Common myeloid progenitor, CD34-positive (primary cell): ENCODE results near the gene HEYL.

ENCODE experiments used
- CTCF ChIA-PET: fragments of 350-600 bp; sonication (Branson Sonifier 250); formaldehyde crosslinking; loops from one replicate; lab custom pipeline; 2021; ENCODE audit warnings: antibody characterized with exemption; lab: Charles Lee
- POLR2A ChIA-PET: fragments of 350-600 bp; sonication (Branson Sonifier 250); formaldehyde crosslinking; loops from one replicate; lab custom pipeline; 2021; ENCODE audit warnings: antibody characterized with exemption; lab: Charles Lee
- DNase-seq, 3 donors: peaks; one replicate each; pipeline versions ENCODE4 v3.0.0 to v3.0.0-alpha.2; 2013
- H3K27ac ChIP-seq, 2 experiments: 1 replicate in 1 of 2; 2 replicates in 1 of 2; pipeline ENCODE4 v1.7.0; 2013; ENCODE audit warnings: inconsistent platforms in 2 of 2, low read length in 2 of 2, mild to moderate bottlenecking in 2 of 2, low read depth in 1 of 2, moderate library complexity in 1 of 2; ENCODE audit not compliant: severe bottlenecking in 2 of 2, insufficient read depth in 1 of 2, poor library complexity in 1 of 2
- H3K27me3 ChIP-seq, 5 experiments: replicated peaks in 2 of 5; 1 replicate in 3 of 5; 2 replicates in 2 of 5; pipeline versions ENCODE4 v1.6.1 to v1.7.0; 2013; ENCODE audit warnings: low read length in 4 of 5, mild to moderate bottlenecking in 2 of 5, moderate library complexity in 2 of 5, inconsistent platforms in 1 of 5; ENCODE audit not compliant: insufficient read depth in 5 of 5, control insufficient read depth in 4 of 5
- H3K36me3 ChIP-seq, 4 experiments: 1 replicate in 2 of 4; 2 replicates in 2 of 4; pipeline versions ENCODE4 v1.6.1 to v1.7.0; 2013; ENCODE audit warnings: low read length in 3 of 4, control low read depth in 1 of 4, mild to moderate bottlenecking in 1 of 4; ENCODE audit not compliant: control insufficient read depth in 4 of 4, insufficient read depth in 4 of 4
- H3K4me1 ChIP-seq, 4 experiments: 1 replicate in 3 of 4; 2 replicates in 1 of 4; pipeline versions ENCODE4 v1.6.1 to v1.7.1; 2013; ENCODE audit warnings: low read length in 3 of 4, mild to moderate bottlenecking in 3 of 4, control low read depth in 1 of 4, inconsistent platforms in 1 of 4, moderate library complexity in 1 of 4; ENCODE audit not compliant: control insufficient read depth in 4 of 4, insufficient read depth in 4 of 4; ENCODE audit errors: control extremely low read depth in 1 of 4
- H3K4me3 ChIP-seq, 7 experiments: 1 replicate in 4 of 7; 2 replicates in 3 of 7; pipeline versions ENCODE4 v1.5.1 to v1.7.0; 2013; ENCODE audit warnings: mild to moderate bottlenecking in 7 of 7, low read length in 6 of 7, moderate library complexity in 6 of 7, inconsistent platforms in 2 of 7, low read depth in 2 of 7, control low read depth in 1 of 7; ENCODE audit not compliant: insufficient read depth in 4 of 7, control insufficient read depth in 1 of 7; ENCODE audit errors: extremely low read depth in 1 of 7
- H3K9me3 ChIP-seq, 5 experiments: 1 replicate in 4 of 5; 2 replicates in 1 of 5; pipeline versions ENCODE4 v1.6.1 to v1.7.1; 2013; ENCODE audit warnings: low read length in 4 of 5, mild to moderate bottlenecking in 2 of 5, inconsistent platforms in 1 of 5, low read depth in 1 of 5, moderate library complexity in 1 of 5; ENCODE audit not compliant: control insufficient read depth in 4 of 5, insufficient read depth in 2 of 5; ENCODE audit errors: control extremely low read depth in 1 of 5
- WGBS: methylation state at CpG from one replicate; pipeline ENCODE4 v1.1.5; 2013; ENCODE audit not compliant: insufficient coverage; 5-methylcytosine and 5-hydroxymethylcytosine counted together

The HEYL gene

GRCh38 chr1:39654291-39654690 is 14.8 kb upstream of the HEYL start:
- ChIA-PET POLR2A (no interaction called here), CTCF (interaction anchor here (0.7 to 18.3 kb wide), 9 partner anchors 10 to 48 kb away, joined by 3 to 250 read pairs (median 5); partner anchors contain the start of gene NT5C1A)
- Histone ChIP-seq H3K9me3 (no peaks in the 10 kb centered on the region), H3K36me3 (no peaks in the 10 kb centered on the region), H3K4me1 (peaks cover 0 to 4% (median 0%) of the 10 kb centered on the region in 4 experiments), H3K4me3 (no peak overlapping the region), H3K27ac (no peak overlapping the region), H3K27me3 (peaks cover 0 to 16% (median 0%) of the 10 kb centered on the region in 5 experiments)
- 76% methylated on average over 7 of the region's 7 CpGs for WGBS
- DNase-seq: no peak

GRCh38 chr1:39653546-39654031 is 14.1 kb upstream of the HEYL start:
- CTCF ChIA-PET: interaction anchor here (0.6 to 18.3 kb wide), 8 partner anchors 13 to 306 kb away, joined by 3 to 250 read pairs (median 5); partner anchors contain the start of gene NT5C1A
- H3K9me3 ChIP-seq: no peaks in the 10 kb centered on the region
- H3K36me3 ChIP-seq: no peaks in the 10 kb centered on the region
- POLR2A ChIA-PET: no interaction called here
- no peak overlapping the region for H3K4me3 ChIP-seq
- peaks cover 0 to 4% (median 0%) of the 10 kb centered on the region in 4 experiments for H3K4me1 ChIP-seq
- WGBS: 12% methylated on average over 8 of the region's 8 CpGs
- peak; percentile 73 to 85 (median 80) for DNase-seq
- H3K27me3 ChIP-seq: peaks cover 0 to 16% (median 0%) of the 10 kb centered on the region in 5 experiments
- no peak overlapping the region for H3K27ac ChIP-seq

- POLR2A ChIA-PET: no interaction called here
- no peak for DNase-seq
- H3K27me3 ChIP-seq: peaks cover 0 to 16% (median 0%) of the 10 kb centered on the region in 5 experiments
- no peaks in the 10 kb centered on the region for H3K36me3 ChIP-seq
- 100% methylated on average over 1 of the region's 2 CpGs for WGBS
- H3K4me1 ChIP-seq: no peaks in the 10 kb centered on the region
- H3K9me3 ChIP-seq: no peaks in the 10 kb centered on the region
- no peak overlapping the region for H3K4me3 ChIP-seq
- no peak overlapping the region for H3K27ac ChIP-seq
- CTCF ChIA-PET: interaction anchor here (1.5 to 18.3 kb wide), 4 partner anchors 18 to 73 kb away, joined by 3 to 250 read pairs (median 81); partner anchors contain the start of gene NT5C1A
Observed at GRCh38 chr1:39652554-39652953, 13.1 kb upstream of the HEYL start.

- CTCF ChIA-PET: interaction anchor here (0.7 to 18.3 kb wide), 4 partner anchors 19 to 72 kb away, joined by 3 to 250 read pairs (median 81); partner anchors contain the start of gene NT5C1A
- DNase-seq: no peak
- H3K36me3 ChIP-seq: no peaks in the 10 kb centered on the region
- peaks cover 0 to 14% (median 0%) of the 10 kb centered on the region in 5 experiments for H3K27me3 ChIP-seq
- H3K4me1 ChIP-seq: no peaks in the 10 kb centered on the region
- H3K9me3 ChIP-seq: no peaks in the 10 kb centered on the region
- 97% methylated on average over 6 of the region's 6 CpGs for WGBS
- no peak overlapping the region for H3K27ac ChIP-seq
- H3K4me3 ChIP-seq: no peak overlapping the region
- POLR2A ChIA-PET: no interaction called here
Observed at GRCh38 chr1:39652105-39652504, 12.7 kb upstream of the HEYL start.

GRCh38 chr1:39650431-39650830 is 11.0 kb upstream of the HEYL start:
- no peaks in the 10 kb centered on the region for H3K4me1 ChIP-seq
- H3K4me3 ChIP-seq: no peak overlapping the region
- CTCF ChIA-PET: interaction anchor here (1.3 to 18.3 kb wide), 3 partner anchors 8 to 44 kb away, joined by 4 to 250 read pairs (median 31); partner anchors contain the start of gene HEYL
- no peak overlapping the region for H3K27ac ChIP-seq
- POLR2A ChIA-PET: no interaction called here
- no peaks in the 10 kb centered on the region for H3K36me3 ChIP-seq
- no CpG with 5 or more reads among the region's 1 CpG for WGBS
- peaks cover 0 to 12% (median 0%) of the 10 kb centered on the region in 5 experiments for H3K27me3 ChIP-seq
- no peaks in the 10 kb centered on the region for H3K9me3 ChIP-seq
- no peak for DNase-seq

- H3K36me3 ChIP-seq: no peaks in the 10 kb centered on the region
- CTCF ChIA-PET: interaction anchor here (0.6 to 18.3 kb wide), 6 partner anchors 9 to 1225 kb away, joined by 3 to 250 read pairs (median 4); partner anchors contain the start of gene HEYL
- H3K4me1 ChIP-seq: no peaks in the 10 kb centered on the region
- no peak overlapping the region for H3K27ac ChIP-seq
- no CpG with 5 or more reads among the region's 2 CpGs for WGBS
- no peak for DNase-seq
- H3K4me3 ChIP-seq: no peak overlapping the region
- no peaks in the 10 kb centered on the region for H3K9me3 ChIP-seq
- POLR2A ChIA-PET: no interaction called here
- peaks cover 0 to 12% (median 0%) of the 10 kb centered on the region in 5 experiments for H3K27me3 ChIP-seq
Observed at GRCh38 chr1:39649636-39650185, 10.3 kb upstream of the HEYL start.

- no peak overlapping the region for H3K27ac ChIP-seq
- peaks cover 0 to 4% (median 2%) of the 10 kb centered on the region in 5 experiments for H3K9me3 ChIP-seq
- WGBS: 79% methylated on average over 2 of the region's 2 CpGs
- CTCF ChIA-PET: interaction anchor here (1.2 to 18.3 kb wide), 3 partner anchors 10 to 152 kb away, joined by 3 to 250 read pairs (median 31); no protein-coding TSS in a partner anchor
- H3K27me3 ChIP-seq: peaks cover 0 to 5% (median 0%) of the 10 kb centered on the region in 5 experiments
- DNase-seq: no peak
- no peaks in the 10 kb centered on the region for H3K36me3 ChIP-seq
- POLR2A ChIA-PET: no interaction called here
- H3K4me1 ChIP-seq: no peaks in the 10 kb centered on the region
- no peak overlapping the region for H3K4me3 ChIP-seq
Observed at GRCh38 chr1:39648496-39648895, 9.1 kb upstream of the HEYL start.
